GM20431 (cell line): ENCODE data around the gene SUCO.
"Not testable (repeated sequence)": the region's sequence is repeated elsewhere in the genome, so short reads cannot be mapped to it uniquely, and the experiment has no call there.

Source experiments
- in situ Hi-C: fragments of 300-500 bp; cut with MseI, MboI; formaldehyde crosslinking; loops from one replicate; pipeline ENCODE4 v1.15.0; 2020; ENCODE audit warnings: low sequenced_read_pairs; ENCODE audit not compliant: unreplicated experiment

SUCO gene

GRCh38 chr1:172603816-172604215 is 70.9 kb downstream of the SUCO start:
- in situ Hi-C loops = no loop called here

GRCh38 chr1:172605641-172606040 is 72.7 kb downstream of the SUCO start:
- in situ Hi-C loops = no loop called here

- in situ Hi-C loops = no loop called here
These were observed 74.2 kb downstream of the SUCO start for GRCh38 chr1:172607145-172607544.

GRCh38 chr1:172608098-172608601 is 75.2 kb downstream of the SUCO start:
- in situ Hi-C loops = no loop called here

- in situ Hi-C loops = no loop called here
These were observed 76.6 kb downstream of the SUCO start for GRCh38 chr1:172609528-172609927.

GRCh38 chr1:172612478-172612877 is 79.5 kb downstream of the SUCO start:
- in situ Hi-C loops = no loop called here

- in situ Hi-C loops = no loop called here
These were observed 80.3 kb downstream of the SUCO start for GRCh38 chr1:172613294-172613693.

GRCh38 chr1:172616195-172616594 is 83.2 kb downstream of the SUCO start:
- in situ Hi-C loops = no loop called here

- in situ Hi-C loops = no loop called here
These were observed 83.7 kb downstream of the SUCO start for GRCh38 chr1:172616636-172617035.

GRCh38 chr1:172620603-172621002 is 87.7 kb downstream of the SUCO start:
- in situ Hi-C loops = not testable (repeated sequence)

GRCh38 chr1:172622541-172622940 is 89.6 kb downstream of the SUCO start:
- in situ Hi-C loops = no loop called here

GRCh38 chr1:172623748-172624147 is 90.8 kb downstream of the SUCO start:
- in situ Hi-C loops = no loop called here

GRCh38 chr1:172626845-172627244 is 93.9 kb downstream of the SUCO start:
- in situ Hi-C loops = no loop called here

GRCh38 chr1:172627702-172628101 is 94.8 kb downstream of the SUCO start:
- in situ Hi-C loops = no loop called here

GRCh38 chr1:172628401-172628800 is 95.5 kb downstream of the SUCO start:
- in situ Hi-C loops = no loop called here

- in situ Hi-C loops = no loop called here
These were observed 96.2 kb downstream of the SUCO start for GRCh38 chr1:172629170-172629569.

GRCh38 chr1:172629638-172630037 is 96.7 kb downstream of the SUCO start:
- in situ Hi-C loops = no loop called here

GRCh38 chr1:172630056-172630818 is 97.3 kb downstream of the SUCO start:
- in situ Hi-C loops = no loop called here

GRCh38 chr1:172630868-172631267 is 97.9 kb downstream of the SUCO start:
- in situ Hi-C loops = no loop called here

GRCh38 chr1:172637522-172637921 is 104.6 kb downstream of the SUCO start:
- in situ Hi-C loops = no loop called here

- in situ Hi-C loops = no loop called here
These were observed 105.3 kb downstream of the SUCO start for GRCh38 chr1:172638249-172638648.
